Measurements from ENCODE around the gene DISC1.
A peak's percentile ranks its signal among the peaks of the same experiment; 100 is the strongest.
"Not testable (repeated sequence)": the region's sequence is repeated elsewhere in the genome, so short reads cannot be mapped to it uniquely, and the experiment has no call there.

Gene DISC1

DNA sequence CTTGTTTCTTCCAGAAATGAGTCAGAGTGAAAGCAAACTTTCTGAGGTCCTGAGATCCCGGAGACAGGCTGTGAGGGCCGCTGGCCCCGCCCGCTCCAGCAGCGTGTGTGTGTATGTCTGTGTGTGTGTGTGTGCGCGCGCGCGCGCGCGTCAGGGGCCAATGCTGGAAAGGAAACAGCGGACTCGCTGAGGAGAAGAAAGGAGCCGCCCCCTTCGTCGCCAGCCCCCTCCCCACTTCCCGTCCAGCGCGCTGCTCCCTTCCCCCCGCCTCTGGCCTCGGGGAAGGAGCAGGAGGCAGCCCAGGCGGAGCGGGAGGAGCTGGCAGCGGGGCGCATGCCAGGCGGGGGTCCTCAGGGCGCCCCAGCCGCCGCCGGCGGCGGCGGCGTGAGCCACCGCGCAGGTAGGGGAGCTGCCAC, at the start of gene DISC1:
TSS of gene DISC1 (plus strand) at position 256 of the 416 bp plus-strand sequence. CDS start at position 334, 78 bp downstream.
- DNase-seq (ENCODE audit: low read depth) = peak; percentile 95

DNA sequence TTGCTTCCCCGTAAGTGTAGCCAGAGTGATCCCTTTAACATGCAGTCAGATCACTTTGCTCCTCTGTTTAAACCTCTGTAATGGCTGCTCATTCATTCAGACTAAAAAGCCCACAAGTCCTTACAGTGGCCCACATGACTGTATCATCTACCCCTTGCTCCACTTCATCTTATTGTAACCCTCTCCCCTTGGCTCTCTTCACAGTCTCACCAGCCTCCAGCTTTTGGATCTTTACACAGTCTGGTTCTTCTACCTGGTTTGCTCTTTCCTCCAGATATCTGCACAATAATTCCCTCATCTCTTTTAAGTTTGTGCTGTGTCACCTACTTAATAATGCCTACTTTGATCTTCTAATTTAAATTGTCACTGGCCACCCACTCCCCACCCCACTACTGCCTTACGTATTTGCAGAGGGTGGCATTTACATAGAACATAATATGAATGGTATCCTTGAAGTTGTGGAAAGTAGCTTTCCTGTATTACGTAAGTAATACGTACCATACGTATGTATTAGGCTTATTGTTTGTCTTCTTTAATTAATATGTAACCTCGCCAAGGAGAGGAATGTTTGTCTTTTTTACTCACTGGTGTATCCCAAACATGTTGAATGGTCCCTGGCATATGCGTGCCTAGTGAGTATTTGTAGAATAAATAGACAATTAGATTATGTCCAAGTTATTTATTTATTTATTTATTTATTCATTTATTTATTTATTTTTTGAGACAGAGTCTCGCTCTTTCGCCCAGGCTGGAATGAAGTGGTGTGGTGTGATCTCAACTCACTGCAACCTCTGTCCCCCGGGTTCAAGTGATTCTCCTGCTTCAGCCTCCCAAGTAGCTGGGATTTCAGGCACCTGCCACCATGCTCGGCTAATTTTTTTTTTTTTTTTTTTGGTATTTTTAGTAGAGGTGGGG, 49.5 kb upstream of the DISC1 start:
- DNase-seq (ENCODE audit: low read depth) = no peak

DNA sequence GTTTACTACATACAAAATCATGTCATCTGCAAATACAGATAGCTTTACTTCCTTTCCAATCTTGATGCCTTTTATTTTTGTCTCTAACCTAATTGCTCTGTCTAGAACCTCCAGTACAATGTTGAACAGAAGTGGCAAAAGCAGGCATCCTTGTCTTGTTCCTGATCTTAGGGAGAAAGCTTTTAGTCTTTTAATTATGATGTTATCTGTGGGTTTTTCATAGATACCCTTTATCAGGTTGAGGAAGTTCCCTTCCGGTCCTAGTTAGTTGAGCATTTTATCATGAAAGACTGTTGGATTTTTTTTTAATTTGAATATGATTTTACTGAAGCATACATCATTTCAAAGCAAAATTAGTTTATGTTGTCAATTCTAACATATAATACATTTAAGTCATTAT, 45.7 kb upstream of the DISC1 start:
- DNase-seq (ENCODE audit: low read depth) = no peak

DNA sequence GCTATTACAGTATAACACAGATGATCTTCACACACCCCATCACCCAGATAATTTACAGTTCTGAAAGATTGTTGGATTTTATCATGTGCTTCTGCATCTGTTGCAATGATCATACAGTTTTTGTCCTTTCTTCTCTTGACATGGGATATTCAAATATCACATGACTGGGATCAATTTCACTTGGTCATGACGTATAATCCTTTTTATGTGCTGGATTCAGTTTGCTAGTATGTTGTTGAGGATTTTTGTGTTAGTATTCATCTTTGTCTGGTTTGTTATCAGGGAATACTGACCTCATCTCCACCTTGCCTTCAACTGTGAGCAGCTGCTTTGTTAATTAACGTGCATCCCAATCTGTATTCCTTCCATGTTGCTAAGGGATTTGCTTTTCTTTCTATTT, 44.7 kb upstream of the DISC1 start:
- no peak for DNase-seq (ENCODE audit: low read depth)

DNA sequence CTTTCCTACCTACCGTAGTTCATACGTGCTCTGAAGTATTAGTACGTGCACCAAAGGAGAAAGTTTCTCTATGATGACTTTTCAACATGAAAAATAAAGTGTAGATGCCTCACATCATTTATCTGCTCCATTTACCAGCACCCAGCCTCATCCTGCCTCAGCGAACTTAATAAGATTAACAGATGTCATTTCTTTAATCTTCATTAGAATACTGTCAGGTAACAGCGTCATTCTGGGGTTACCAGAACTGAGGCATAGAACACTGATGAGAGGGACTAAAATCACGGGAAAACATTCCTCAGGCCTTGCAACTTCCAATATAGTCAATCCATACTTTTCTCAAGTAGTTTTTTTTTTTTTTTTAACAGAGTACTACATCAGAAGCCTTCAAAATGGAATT, 43.2 kb upstream of the DISC1 start:
- DNase-seq (ENCODE audit: low read depth) = no peak

DNA sequence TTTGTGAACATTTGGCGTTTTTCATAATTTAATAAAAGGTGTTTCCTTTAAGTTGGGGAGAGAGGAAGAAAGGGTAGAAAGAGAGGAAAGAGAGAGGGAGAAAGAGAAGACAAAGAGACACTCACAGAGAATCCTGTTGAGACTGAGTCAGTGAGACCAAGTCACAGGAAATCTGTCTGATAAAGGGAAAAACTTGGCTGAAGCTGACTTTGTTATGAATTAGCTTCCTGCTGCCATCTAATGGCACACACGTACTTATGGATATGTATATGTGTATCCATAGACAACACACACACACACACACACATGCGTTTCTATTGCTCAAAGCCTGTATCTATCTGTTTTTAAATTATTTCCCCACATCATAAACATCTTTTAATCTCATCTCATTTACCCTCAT, 42.5 kb upstream of the DISC1 start:
- DNase-seq (ENCODE audit: low read depth) = peak; percentile 81

DNA sequence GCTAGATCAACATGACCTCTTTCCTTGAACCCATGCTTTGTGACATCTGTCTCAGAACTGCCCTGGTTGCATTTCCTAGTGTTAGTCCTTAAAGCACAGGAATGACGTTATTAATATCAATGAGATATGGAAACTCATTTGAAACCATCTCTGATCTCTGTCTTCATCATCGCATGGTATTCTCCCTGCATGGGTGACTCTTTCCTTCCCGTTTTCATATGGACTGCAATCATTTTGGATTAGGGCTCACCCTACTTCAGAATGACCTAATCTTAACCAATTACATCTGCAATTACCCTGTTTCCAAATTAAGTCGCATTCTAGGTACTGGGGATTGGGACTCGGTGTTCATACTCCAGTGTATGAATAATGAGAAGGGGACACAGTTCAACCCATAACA, 41.7 kb upstream of the DISC1 start:
- no peak for DNase-seq (ENCODE audit: low read depth)

DNA sequence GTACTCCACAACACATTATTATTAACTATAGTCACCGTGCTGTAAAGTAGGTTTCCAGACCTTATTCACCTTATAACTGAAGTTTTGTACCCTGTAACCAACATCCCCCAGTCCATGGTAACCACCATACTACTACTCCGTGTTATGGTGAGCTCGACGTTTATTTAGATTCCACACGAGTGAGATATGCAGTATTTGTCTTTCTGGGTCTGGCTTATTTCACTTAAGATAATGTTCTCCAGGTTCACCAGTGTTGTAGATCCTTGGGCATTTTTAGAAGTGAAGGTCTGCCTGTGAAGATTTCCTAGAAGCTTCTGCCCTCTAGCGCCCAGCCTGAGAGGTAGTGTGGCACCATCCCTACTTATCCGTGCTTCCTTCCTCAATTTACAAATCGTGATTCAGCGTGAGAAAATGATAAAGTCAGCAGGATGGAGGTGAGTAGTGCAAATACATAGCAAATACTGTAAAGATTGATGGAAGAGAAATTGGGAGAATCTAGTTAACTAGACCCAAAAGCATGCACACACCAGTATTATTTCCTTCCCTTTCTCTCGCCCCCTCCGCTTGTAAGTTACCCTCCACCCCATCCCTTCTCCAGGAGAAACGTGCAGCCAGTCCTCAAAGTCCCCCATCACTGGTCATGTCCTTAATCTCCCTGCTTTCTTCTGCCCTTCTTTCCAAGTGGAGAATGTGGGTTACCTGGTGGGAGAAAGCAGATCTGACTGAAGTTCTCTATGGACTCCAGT, 36.0 kb upstream of the DISC1 start:
- peak; percentile 82 for DNase-seq (ENCODE audit: low read depth)

DNA sequence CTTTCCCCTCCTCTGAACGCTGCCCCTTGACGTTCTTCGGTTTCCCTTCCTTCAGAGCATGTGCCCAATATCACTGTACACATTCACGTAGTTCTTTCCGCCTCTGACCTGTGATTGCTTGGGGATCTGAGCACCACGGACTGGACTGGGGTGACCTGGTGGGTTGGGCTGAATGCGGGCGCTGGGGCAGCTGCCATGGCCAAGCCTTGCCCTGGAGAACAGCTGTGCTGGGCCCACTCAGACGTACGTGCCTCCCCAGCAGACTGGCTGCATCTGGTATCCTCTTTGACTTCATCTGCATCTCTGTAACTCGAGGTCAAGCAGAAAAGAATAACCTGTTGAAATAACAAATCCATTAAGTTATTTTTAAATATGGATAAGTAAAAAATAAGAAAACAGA, 35.1 kb upstream of the DISC1 start:
- DNase-seq (ENCODE audit: low read depth) = no peak

DNA sequence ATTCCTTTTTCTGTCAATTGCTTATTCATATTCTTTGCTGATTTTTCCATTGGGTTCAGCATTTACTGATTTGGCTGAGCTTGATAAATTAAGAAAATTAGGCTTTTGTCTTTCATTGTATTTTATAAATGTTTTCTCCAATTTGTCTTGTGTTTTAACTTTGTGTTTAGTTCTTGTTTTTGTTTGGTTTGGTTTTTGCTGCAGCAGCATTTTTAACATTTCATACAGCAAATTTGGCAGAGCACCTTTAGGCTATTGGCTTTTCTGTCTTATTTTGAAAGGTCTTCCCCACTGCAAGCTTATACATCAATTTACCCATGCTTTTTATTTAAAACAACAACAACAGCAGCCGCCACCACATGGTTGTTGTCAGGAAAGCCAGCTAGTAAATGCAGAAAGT, 33.8 kb upstream of the DISC1 start:
- DNase-seq (ENCODE audit: low read depth) = no peak

DNA sequence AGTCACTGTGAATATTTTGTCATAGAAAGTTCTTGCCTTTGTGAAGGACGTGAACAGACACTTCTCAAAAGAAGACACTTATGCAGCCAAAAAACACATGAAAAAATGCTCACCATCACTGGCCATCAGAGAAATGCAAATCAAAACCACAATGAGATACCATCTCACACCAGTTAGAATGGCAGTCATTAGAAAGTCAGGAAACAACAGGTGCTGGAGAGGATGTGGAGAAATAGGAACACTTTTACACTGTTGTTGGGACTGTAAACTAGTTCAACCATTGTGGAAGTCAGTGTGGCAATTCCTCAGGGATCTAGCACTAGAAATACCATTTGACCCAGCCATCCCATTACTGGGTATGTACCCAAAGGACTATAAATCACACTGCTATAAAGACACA, 33.3 kb upstream of the DISC1 start:
- DNase-seq (ENCODE audit: low read depth) = not testable (repeated sequence)

DNA sequence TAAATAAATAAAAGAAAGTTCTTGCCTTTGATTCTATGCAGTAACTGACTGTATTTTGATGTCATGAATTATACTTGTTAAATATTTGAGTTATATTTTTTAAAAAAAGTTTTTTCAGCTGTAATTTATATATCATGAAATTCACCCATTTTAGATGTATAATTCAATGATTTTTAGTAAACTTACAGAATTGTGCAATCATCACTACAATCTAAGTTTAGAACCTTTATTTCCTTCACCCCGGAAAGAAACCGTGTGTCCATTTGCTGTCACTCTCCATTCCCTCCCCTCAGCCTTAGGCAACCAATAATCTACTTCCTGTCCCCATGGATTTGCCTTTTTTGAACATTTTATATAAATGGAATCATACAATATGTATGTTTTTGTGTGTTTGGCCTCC, 32.5 kb upstream of the DISC1 start:
- DNase-seq (ENCODE audit: low read depth) = no peak

DNA sequence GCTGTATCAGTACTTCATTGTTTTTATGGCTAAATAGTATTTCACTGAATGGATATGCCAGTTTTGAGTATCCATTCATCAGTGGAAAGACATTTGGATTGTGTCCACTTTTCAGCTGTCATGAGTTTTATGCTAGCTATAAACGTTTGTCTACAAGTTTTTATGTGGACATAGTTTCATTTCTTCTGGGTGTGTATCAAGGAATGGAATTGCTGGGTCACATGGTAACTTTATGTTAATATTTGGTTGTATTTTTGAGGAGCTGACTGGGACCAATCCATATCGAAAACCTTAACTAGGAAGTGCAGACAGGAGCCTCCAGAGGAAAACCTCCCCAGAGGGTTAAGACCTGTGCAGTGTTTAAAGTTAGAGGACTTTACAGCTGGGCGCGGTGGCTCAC, 31.8 kb upstream of the DISC1 start:
- no peak for DNase-seq (ENCODE audit: low read depth)

DNA sequence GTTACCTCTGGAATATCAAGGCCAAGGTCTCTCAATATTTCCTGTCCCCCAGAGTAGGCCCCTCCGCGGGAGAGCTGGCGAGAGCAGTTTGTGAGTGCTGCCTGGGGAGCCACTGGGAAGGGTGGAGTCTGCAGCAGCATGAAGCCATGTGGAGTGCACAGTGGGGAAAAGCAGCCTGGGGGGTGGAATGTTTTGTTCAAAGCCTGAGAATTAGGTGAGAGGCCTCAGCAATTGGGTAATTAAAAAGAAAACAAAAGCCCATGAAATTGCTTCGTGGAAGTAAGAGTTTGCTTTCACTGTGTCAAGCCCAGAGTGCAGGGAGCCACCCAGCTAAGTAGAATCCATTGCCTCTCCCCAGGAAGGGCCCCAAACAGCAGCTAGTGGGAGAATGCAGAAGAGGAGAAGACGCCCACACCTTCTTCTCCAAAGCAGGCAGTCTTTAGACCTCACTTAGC, 30.2 kb upstream of the DISC1 start:
- DNase-seq (ENCODE audit: low read depth) = no peak

DNA sequence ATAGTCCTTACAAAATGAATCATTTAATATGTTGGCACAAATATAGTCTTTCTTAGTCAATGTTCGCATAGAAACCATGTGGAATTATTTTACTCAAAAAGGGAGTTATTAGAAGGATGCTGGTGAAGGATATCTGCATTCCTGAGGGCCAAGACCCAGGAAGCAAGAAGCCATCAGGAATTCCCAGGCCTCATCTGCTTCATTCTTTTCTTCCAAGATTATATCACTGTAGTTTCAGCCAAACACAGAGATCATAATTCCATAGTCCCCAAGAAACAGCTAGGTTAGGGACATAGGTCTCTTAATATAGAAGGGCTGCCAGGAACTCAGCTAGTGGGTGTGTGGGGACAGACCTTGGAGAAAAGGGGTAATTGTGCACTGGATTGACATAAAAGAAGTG, 28.6 kb upstream of the DISC1 start:
- no peak for DNase-seq (ENCODE audit: low read depth)

DNA sequence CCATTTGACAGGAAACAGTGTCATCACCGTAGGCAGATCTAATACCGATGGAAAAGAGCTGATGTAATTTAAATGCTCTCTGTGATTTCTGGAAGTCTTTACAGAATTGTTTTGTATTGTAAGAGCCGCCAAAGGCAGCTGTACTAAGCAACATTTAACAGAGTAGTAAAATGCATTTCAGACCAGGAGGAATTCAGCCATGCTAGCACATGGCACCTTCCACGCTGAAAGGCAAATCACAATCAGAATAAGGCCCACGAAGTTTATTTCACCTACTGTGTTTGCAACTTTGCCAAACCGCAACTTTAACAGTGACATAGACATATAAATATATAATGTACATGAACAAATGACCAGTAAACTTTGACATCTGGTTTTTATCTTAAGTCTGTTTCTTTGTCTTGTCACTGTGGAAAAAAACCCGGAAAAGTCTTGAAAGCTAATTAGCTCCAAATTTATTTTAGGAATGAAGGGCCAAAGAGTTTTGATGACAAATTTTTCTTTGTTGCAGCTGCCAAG, 26.1 kb upstream of the DISC1 start:
- peak; percentile 18 for DNase-seq (ENCODE audit: low read depth)

DNA sequence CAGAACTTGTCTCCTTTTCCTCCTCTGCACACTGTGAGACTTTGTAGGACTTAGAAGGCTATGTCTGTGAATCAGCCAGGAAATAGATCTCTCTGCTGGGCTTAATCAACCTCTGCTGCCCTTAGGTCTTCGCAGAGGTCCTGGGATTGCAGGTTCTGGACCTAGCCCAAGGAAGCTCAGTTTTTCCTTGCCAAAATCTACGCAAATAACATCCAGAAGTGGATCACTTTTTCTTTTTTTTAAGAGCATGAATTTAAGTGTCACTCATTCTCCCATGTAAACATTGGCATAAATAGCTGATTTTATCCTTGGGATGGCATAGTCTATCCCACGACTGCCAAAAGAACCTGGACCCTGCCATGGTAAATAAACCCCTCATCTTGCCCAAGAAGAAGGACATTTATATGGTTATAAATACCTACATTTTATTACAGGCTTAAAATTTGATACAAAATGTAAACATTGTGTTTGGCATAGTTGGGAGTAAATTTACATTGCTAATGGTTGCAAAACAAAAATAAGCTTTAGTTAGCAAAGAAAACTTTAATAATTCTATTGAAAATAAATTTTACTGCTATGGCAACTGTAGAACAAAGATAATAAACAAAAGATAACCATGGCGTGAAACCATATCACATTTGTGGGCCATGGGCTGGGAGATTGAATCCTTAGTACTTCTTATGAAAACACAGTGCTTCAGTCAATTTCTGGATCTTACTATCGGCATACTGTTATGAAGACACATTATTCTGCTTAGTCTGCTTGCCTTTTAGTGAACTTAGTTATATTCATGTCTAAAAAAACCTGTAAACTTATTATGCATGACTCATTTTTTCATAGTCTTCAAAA, 24.5 kb upstream of the DISC1 start:
- DNase-seq (ENCODE audit: low read depth) = peak; percentile 30

DNA sequence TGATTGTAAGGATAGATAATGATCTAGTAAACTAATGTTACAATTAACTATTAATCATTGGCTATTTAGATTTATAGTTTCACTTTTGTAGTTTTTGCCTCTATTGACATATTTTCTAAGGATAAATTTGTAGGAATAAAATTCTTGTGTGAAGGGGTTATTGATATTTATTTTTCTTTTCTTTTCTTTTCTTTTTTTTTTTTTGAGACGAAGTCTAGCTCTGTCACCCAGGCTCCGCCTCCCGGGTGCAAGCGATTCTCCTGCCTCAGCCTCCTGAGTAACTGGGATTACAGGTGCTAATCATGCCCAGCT, 24.0 kb upstream of the DISC1 start:
- no peak for DNase-seq (ENCODE audit: low read depth)

DNA sequence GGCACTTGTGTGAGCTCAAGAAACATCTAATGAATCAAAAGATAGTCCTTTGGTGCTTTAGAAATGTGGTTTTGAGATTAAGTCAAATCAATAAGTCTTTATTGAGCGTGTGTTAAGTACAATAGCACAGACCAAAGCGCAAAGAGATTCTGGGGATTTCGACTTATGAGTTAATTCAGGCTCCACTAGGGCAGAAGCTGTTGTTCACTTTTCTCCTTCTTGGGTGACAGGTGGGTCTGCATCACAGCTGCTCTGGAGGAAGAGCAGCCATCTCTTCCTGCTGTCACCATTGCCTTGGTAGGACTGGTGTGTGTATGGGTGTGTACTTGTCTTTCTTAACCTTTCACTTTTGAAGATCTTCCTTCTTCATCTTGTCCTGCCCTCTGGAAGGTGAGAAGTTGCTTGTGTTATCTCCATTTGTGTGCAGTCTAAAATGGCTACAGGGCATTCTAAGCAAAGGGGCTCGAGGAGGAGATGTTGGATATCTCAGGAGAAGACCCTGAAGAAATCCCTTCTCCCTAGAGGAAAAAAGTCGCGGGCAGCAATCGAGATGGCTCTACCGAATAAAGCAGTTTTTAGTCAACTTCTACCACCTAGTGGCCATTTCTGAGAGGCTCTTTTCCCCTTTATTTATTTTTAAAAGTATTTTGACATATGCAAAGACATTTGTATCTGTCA, 22.9 kb upstream of the DISC1 start:
- DNase-seq (ENCODE audit: low read depth) = peak; percentile 78

DNA sequence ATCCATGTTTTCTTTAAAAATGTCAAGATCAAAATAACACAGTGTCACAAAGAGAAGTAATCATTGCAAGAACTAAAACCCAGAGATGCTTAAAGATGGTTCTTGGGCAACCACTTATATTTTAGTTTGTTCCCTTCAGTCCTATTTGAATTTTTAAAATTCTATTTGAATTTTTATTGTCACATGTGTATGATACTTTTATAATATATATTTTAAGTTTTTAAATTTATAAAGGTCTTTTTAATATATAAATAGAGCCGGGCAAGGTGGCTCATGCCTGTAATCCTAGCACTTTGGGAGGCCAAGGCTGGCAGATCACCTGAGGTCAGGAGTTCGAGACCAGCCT, 22.3 kb upstream of the DISC1 start:
- no peak for DNase-seq (ENCODE audit: low read depth)

DNA sequence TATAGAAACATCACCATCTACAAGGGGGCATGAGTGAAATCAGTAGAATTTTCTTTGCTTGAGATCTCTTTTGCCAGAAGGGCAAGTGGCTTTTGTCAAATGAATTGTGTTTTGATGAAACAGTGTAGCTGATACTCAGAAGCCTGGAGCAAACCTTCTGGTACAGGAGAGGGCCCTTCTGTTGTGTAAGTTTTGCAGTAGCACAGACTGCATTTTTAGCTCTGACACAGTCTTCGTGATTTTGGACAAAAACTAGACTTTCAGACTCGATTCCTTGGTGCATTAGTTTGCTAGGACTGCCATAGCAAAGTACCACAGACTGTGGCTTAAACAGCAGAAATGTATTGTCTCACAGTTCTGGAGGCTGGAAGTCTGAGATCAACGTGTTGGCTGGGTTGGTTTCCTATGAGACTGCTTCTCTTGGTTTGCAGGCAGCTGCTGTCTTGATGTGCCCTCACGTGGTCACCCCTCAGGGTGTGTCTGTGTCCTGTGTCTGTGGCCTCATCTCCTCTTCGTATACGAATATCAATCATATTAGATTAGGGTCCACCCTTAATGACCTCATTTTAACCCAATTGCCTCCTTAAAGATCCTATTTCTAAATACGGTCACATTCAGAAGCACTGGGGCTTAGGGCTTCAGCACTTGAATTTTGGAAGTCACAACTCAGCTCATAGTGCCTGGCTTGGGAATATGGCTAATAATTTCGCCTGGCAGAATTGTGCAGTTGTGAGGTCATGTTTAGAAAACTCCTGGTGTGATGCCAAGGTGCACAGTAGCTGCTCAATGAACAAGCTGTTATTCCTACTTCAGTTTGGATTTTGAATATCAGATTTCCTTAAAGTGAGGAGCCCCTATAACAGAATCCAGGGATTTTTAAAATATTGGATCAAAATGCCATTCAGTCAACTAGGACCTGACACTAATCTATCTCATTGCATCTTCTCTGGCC, 21.2 kb upstream of the DISC1 start:
- DNase-seq (ENCODE audit: low read depth) = no peak
